ENCODE results near the gene BRAT1. TPM values are rescaled to one million over a fixed set of nuclear protein-coding genes. Genes with fewer than 3 reads are reported as not detected.

The BRAT1 gene
- total and polyA plus RNA-seq, 2 experiments from 2014 or later, result 32.5 to 76.8 TPM

- no peak for TF ChIP-seq ZNF462 (CRISPR knock-in tag; IDR thresholded peaks at IDR 0.05)
- no peak for TF ChIP-seq REST (IDR thresholded peaks at IDR 0.05; ENCODE audit: unreplicated experiment)
Measured at GRCh38 chr7:2539031-2539911, 16.1 kb downstream of the BRAT1 start (continued).
